Sigmoid colon (tissue), 4 donors: ENCODE data around the gene GRK1.

Experiments used
- POLR2A ChIP-seq, 2 donors: fragments of 450-650 bp; IDR thresholded peaks; one replicate each; pipeline ENCODE4 v1.6.1; 2016; ENCODE audit warnings: antibody characterized with exemption in 2 of 2, mild to moderate bottlenecking in 2 of 2, moderate library complexity in 2 of 2
- POLR2AphosphoS5 ChIP-seq, 4 donors: sonication (generic); formaldehyde crosslinking; IDR thresholded peaks; one replicate each; pipeline ENCODE4 v1.6.1; 2017; ENCODE audit warnings: antibody characterized with exemption in 4 of 4
- TF ChIP-seq, protein P1 (sequence below), 4 experiments: fragments of 450-650 bp in 3 of 4; fragments of 200-600 bp in 1 of 4; IDR thresholded peaks; one replicate each; pipeline ENCODE4 v1.5.1; 2016 to 2019; ENCODE audit warnings: antibody characterized with exemption in 4 of 4, mild to moderate bottlenecking in 3 of 4, moderate library complexity in 2 of 4

DNA sequence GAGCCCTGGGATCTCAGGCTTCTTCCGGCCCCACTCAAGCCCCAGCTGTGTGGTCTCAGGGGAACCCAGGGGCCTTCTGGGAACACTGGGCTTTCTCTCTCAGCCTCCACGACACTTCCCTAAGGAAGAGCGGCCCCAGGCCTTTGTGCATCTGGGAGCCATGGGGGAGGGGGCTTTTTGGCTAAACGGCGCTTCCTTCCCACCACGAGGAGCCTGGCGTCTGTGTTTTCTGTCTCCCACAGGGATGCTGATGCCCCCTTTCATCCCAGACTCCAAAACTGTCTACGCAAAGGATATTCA is 67.8 kb downstream of the GRK1 start:
- TF ChIP-seq POLR2A (IDR thresholded peaks at IDR 0.05) (no peak), POLR2AphosphoS5 (IDR thresholded peaks at IDR 0.05) (no peak)
- TF ChIP-seq, protein P1, sequence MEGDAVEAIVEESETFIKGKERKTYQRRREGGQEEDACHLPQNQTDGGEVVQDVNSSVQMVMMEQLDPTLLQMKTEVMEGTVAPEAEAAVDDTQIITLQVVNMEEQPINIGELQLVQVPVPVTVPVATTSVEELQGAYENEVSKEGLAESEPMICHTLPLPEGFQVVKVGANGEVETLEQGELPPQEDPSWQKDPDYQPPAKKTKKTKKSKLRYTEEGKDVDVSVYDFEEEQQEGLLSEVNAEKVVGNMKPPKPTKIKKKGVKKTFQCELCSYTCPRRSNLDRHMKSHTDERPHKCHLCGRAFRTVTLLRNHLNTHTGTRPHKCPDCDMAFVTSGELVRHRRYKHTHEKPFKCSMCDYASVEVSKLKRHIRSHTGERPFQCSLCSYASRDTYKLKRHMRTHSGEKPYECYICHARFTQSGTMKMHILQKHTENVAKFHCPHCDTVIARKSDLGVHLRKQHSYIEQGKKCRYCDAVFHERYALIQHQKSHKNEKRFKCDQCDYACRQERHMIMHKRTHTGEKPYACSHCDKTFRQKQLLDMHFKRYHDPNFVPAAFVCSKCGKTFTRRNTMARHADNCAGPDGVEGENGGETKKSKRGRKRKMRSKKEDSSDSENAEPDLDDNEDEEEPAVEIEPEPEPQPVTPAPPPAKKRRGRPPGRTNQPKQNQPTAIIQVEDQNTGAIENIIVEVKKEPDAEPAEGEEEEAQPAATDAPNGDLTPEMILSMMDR (IDR thresholded peaks at IDR 0.05) = no peak
